ENCODE results near the gene ARRB1. TPM values are rescaled to one million over a fixed set of nuclear protein-coding genes. Genes with fewer than 3 reads are reported as not detected.

Gene ARRB1
- total RNA-seq, 2 donors from 2014 or later = 10.7 to 14.7 TPM

DNA sequence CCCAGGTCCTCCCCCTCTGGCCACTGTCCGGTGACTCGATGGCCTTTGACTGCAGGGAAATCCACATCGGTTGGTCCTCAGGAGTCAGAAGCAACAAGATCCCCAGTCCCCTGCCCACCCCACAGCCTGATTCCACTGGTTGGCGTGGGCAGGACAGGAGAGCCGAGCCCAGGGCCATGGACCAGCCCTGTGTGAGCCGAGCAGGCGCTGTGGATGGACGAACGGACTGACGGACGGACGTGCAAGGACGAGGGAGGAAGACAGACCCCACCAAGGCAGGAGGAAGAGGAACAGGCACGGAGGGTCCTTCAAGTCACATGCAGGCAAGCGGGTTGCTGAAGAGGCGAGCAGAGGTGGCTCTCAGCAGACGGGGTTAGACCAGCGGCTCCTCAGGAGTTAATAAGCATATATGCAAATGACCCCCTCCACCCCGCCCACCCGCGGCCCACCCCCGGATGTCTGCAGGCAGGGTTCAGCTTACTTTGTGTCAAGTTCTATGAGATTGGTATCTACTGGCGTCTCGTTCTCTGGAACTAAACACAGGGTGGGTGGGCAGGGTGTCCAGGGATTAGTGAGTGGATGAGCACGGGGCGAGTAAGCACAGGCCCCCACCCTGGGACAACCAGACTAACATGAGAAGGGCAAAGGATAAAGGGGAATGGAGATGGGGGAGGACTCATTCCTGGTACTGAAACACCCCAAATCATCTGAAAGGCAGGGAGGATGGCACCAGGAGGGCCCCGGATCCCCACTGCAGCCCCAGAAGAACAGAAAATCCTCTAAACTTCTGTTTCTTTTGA is 84.1 kb downstream of the ARRB1 start:
- H3K4me3 Mint-ChIP-seq = no peak overlapping the region
- no peaks in the 10 kb centered on the region for H3K9me3 Mint-ChIP-seq
- no peak for ATAC-seq (replicated peaks)
- peaks cover 15% of the 10 kb centered on the region for H3K4me1 Mint-ChIP-seq
- H3K27ac Mint-ChIP-seq = no peak overlapping the region
- H3K36me3 Mint-ChIP-seq (ENCODE audit: low read depth) = no peaks in the 10 kb centered on the region
- H3K27me3 Mint-ChIP-seq = no peaks in the 10 kb centered on the region

DNA sequence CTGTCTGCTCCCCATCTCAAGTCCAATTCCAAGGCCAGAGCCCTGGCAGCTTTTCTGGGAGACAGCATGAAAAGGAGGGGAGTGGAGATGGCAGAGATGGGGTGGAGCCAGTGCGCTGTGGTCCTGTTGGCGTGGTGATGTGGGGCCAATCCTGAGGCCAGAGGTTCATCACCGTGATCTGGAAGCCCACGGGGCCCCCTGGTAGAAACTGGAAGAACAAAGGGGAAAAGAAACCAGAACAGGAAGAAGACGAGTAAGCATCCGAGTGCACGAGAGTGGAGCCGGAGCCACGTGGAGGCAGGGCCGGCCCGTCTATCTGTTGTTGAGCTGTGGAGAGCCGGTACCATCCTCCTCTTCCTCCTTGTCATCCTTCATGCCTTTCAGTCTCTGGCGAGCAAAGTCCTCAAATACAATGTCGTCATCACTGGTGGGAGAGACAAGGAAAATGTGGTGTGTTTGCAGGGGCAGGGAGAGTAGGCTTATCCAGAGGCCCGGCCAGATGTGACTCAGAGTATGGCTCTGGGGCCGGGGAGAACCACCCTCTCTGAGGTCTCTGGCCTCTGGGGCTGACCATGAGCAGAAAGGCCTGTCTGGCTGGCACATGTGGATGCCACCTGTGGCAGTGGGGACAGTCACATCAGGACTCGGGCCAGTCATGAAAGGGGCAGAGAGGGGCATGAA is 85.5 kb downstream of the ARRB1 start:
- peak overlapping the region; percentile 73 for H3K27ac Mint-ChIP-seq
- H3K36me3 Mint-ChIP-seq (ENCODE audit: low read depth) = no peaks in the 10 kb centered on the region
- H3K4me1 Mint-ChIP-seq = peaks cover 20% of the 10 kb centered on the region
- ATAC-seq (replicated peaks) = no peak
- H3K9me3 Mint-ChIP-seq = no peaks in the 10 kb centered on the region
- H3K4me3 Mint-ChIP-seq = no peak overlapping the region
- no peaks in the 10 kb centered on the region for H3K27me3 Mint-ChIP-seq

DNA sequence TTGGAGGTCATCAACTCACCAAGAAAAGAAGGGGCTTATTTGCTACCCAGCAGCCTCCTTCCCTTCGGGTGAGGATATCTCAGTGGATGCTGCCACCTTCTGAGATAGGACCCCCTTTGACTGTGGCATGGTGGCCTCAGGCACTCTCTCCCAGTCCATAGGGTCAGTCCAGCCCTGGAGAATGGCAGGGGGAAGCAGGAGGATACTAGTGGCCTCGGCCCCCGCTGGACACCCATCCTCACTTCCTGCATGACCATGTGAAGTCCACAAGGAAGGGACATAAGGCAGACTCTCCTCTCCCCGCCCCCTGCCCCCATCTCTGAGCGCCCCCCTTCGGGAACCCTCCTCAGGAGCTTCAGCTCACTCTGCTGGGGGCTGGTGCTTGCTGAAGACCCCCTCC is 86.5 kb downstream of the ARRB1 start:
- H3K27ac Mint-ChIP-seq = peak overlapping the region; percentile 41
- no peak for ATAC-seq (replicated peaks)
- no peaks in the 10 kb centered on the region for H3K36me3 Mint-ChIP-seq (ENCODE audit: low read depth)
- no peaks in the 10 kb centered on the region for H3K27me3 Mint-ChIP-seq
- no peaks in the 10 kb centered on the region for H3K9me3 Mint-ChIP-seq
- peaks cover 21% of the 10 kb centered on the region for H3K4me1 Mint-ChIP-seq
- H3K4me3 Mint-ChIP-seq = no peak overlapping the region

DNA sequence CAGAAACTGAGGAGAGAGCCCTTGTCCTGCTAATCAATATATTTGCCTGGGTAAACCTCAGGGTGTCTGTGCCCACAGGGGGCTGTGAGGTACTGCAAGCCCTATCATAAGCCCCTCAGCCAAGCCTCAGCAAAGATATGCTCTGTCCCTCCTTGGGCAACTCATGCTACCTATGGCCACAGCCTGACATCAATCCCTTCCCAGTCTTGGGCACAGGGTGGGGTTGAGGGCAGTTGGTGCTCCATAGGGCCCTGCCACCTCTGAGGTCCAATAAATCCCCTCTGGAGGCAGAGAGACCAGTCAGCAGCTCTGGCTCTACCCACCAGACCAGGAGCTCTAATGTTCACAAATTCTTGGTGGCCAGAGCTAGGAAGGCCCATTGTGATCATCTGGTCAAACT is 87.1 kb downstream of the ARRB1 start:
- H3K4me3 Mint-ChIP-seq = no peak overlapping the region
- ATAC-seq (replicated peaks) = peak; percentile 16
- no peaks in the 10 kb centered on the region for H3K9me3 Mint-ChIP-seq
- no peaks in the 10 kb centered on the region for H3K36me3 Mint-ChIP-seq (ENCODE audit: low read depth)
- H3K27ac Mint-ChIP-seq = peak overlapping the region; percentile 41
- H3K4me1 Mint-ChIP-seq = peaks cover 21% of the 10 kb centered on the region
- H3K27me3 Mint-ChIP-seq = no peaks in the 10 kb centered on the region

DNA sequence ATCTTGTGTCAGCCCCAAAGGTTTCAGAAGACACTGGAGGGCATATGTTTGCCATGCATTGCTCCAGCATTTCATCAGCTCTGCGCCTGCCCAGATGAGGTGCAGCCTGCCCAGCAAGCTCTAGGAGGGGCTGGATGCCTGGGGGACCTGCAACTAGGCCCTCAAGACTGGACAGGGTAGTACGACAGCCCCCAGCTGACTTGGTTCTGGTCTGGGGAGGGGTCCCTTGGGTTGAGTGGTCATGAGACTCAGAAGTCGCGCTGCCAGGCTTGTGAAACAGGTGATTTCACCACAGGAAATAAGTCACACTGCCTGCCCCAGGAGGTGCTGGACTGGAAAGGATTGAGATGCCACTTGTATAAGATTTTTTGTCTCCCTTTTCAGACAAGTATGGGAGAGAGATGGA is 87.5 kb downstream of the ARRB1 start:
- H3K27ac Mint-ChIP-seq = peak overlapping the region; percentile 41

DNA sequence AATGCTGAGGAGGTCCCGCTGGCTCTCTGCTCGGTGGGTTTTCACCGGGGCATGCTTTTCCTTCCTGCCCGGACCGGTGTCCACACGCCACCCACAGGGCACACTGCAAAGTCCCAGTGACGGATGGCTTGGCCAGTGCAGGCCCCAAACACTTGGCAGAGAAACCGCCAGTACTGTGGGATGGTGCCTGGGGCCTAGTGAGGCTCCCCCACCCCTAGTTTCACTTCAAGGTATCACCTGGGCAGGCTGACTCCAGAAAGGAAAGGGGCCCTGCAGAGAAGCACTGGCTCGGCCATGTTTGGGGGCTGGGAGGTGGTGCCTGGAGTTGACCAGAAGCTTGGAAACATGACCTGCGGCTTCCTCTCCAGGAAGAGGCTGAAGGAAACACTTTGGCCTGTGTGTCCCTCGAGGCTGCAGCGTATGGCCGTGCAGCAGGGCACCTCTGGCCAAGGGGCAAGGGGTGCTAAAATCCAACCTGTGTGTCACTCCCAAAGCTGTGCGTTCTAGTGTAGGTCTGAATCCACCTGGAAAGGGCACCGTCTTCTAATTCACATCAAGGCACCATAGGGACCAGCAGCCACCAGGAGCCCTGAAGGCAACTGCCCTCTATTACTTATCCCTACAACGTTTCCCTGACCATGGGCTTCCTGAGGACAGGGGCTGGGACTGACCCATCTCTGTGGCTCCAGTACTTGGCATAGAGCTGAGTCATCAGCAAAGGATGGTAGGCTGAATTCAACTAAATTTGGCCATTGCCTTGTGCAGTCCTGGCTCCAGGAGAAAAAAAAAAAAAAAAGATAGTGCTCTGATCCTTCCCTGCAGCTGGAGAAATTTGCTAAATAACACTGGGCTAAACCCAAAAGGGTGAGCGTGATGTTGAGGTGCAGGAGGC is 88.3 kb downstream of the ARRB1 start:
- Mint-ChIP-seq H3K36me3 (ENCODE audit: low read depth) (no peaks in the 10 kb centered on the region), H3K27ac (peak overlapping the region; percentile 41), H3K4me1 (peaks cover 21% of the 10 kb centered on the region), H3K4me3 (no peak overlapping the region), H3K9me3 (no peaks in the 10 kb centered on the region), H3K27me3 (no peaks in the 10 kb centered on the region)
- ATAC-seq (replicated peaks) = no peak

More for the DNA sequence above, 87.5 kb downstream of the ARRB1 start:
- no peaks in the 10 kb centered on the region for H3K27me3 Mint-ChIP-seq
- ATAC-seq (replicated peaks) = peak; percentile 75
- peaks cover 21% of the 10 kb centered on the region for H3K4me1 Mint-ChIP-seq
- no peaks in the 10 kb centered on the region for H3K9me3 Mint-ChIP-seq
- no peak overlapping the region for H3K4me3 Mint-ChIP-seq
- H3K36me3 Mint-ChIP-seq (ENCODE audit: low read depth) = no peaks in the 10 kb centered on the region

DNA sequence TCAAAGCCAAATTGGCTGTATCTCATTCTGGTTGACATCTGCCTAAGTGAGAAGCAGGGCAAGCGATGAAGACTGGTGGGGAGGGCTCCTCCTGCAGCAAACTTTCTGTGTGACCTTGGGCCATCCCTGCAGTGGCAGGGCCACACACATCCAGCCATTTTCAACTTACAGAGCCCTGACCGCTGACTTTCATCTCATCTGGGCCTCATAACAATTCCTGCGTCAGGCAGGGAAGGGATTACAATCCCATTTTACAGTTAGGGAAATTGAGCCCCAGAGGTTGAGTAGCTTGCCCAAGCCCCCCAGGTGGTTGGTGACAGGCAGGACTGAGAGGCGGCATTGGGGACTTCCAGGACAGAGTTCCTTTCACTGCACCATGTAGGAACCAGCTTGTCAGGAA is 89.0 kb downstream of the ARRB1 start:
- Mint-ChIP-seq H3K4me3 (no peak overlapping the region), H3K4me1 (peaks cover 21% of the 10 kb centered on the region), H3K9me3 (no peaks in the 10 kb centered on the region), H3K27me3 (no peaks in the 10 kb centered on the region), H3K27ac (no peak overlapping the region), H3K36me3 (ENCODE audit: low read depth) (no peaks in the 10 kb centered on the region)
- no peak for ATAC-seq (replicated peaks)

DNA sequence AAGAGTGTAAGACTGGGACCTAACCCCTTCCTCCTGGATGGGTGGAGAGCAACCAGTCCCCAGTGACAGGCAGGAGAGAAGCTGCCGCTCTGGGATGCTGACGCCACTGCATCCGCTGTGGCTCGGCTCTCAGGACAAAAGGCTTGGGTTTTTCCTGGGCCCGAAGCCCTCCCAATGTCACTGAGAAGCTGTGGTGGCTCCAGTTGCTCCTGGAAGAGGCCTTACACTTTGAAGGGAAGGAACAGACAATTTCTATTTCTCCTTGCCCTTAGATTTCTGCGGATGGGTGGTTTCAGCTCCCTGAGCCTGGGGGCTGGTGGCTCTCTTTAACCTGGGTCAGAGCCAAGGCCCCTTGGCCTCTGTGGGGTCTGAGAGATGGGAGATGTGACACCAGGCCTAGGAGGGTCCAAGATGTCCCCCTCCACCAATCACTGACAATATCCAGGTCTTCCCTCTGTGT is 89.5 kb downstream of the ARRB1 start:
- Mint-ChIP-seq H3K4me1 (peaks cover 21% of the 10 kb centered on the region), H3K27me3 (no peaks in the 10 kb centered on the region), H3K4me3 (no peak overlapping the region), H3K36me3 (ENCODE audit: low read depth) (no peaks in the 10 kb centered on the region), H3K9me3 (no peaks in the 10 kb centered on the region), H3K27ac (peak overlapping the region; percentile 74)
- ATAC-seq (replicated peaks) = no peak

DNA sequence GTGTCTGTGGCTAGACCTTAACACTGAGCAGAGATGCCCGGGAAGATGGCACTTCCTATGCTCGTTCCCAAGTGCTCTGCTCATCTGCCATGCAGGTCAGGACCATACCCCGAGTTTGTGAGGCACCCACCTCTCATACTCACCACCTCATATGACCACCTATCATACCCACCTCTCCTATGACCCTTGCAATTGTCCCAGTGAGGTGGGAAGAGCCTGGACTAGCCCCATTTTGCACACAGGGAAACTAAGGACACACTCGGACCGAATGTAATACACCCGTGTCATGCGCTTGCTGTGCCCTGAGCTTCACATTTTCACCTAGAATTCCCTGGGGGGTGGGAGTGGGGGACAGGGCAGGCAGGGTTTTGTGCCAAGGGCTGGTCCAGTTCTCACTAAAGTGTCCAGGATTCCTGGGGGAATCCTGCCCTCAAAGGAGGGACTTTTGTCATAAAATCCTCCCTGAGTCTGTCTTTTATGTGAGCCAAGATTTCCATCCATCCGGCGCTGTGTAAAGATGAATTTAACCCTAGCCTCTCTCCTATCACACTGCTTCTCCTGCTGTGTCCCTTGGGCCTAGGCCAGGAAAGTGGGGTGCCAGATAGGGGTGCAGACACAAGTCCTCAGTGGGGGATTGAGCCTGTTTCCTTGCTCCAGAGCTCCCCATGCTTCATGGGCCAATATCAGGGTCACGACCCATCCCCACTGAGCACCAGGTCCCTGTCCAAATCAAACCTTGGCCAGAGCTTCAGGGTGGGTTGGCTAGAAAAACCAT is 90.9 kb downstream of the ARRB1 start:
- Mint-ChIP-seq H3K27me3 (no peaks in the 10 kb centered on the region), H3K4me1 (peaks cover 21% of the 10 kb centered on the region), H3K27ac (peak overlapping the region; percentile 74), H3K4me3 (no peak overlapping the region), H3K36me3 (ENCODE audit: low read depth) (no peaks in the 10 kb centered on the region), H3K9me3 (no peaks in the 10 kb centered on the region)
- ATAC-seq (replicated peaks) = no peak

DNA sequence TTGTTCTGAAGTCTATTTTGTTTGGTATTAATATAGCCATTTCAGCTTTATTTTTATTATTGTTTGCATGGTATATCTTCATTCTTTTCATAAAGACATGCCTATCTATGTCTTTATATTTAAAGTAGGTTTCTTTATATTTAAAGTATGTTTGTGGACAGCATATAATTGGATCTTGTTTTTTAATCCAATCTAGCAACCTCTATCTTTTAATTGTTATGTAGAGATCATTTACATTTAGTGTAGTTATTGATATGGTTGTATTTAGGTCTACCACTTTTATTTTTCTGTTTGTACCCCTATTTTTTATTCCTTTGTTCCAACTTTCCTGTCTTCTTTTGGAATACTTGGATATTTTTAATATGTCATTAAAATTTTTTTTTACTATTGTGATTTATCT is 97.1 kb downstream of the ARRB1 start:
- no peaks in the 10 kb centered on the region for H3K9me3 Mint-ChIP-seq
- no peak overlapping the region for H3K27ac Mint-ChIP-seq
- peaks cover 4% of the 10 kb centered on the region for H3K27me3 Mint-ChIP-seq
- no peak overlapping the region for H3K4me3 Mint-ChIP-seq
- H3K36me3 Mint-ChIP-seq (ENCODE audit: low read depth) = no peaks in the 10 kb centered on the region
- no peaks in the 10 kb centered on the region for H3K4me1 Mint-ChIP-seq
- no peak for ATAC-seq (replicated peaks)

DNA sequence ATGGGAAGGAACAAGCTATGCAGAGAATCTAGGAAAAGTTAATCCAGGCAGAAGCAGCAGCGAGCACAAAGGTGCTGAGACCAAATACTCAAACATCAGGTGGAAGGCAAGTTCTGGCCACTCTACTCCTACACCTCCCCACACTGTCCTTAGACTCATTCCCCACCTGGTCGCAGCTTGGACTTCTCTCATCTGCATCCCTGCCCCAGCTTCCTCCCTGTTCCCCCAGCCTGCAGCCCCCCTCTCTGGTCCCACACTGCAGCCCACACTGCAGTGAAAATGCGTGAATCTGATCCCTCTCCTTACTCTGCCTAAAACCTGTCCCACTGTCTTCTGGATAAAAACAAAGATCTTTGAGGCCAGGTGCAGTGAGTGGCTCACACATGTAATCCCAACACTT is 101.8 kb downstream of the ARRB1 start:
- no peak for ATAC-seq (replicated peaks)
- H3K4me3 Mint-ChIP-seq = no peak overlapping the region
- H3K27me3 Mint-ChIP-seq = peaks cover 4% of the 10 kb centered on the region
- H3K4me1 Mint-ChIP-seq = no peaks in the 10 kb centered on the region
- H3K27ac Mint-ChIP-seq = no peak overlapping the region
- H3K36me3 Mint-ChIP-seq (ENCODE audit: low read depth) = no peaks in the 10 kb centered on the region
- no peaks in the 10 kb centered on the region for H3K9me3 Mint-ChIP-seq

DNA sequence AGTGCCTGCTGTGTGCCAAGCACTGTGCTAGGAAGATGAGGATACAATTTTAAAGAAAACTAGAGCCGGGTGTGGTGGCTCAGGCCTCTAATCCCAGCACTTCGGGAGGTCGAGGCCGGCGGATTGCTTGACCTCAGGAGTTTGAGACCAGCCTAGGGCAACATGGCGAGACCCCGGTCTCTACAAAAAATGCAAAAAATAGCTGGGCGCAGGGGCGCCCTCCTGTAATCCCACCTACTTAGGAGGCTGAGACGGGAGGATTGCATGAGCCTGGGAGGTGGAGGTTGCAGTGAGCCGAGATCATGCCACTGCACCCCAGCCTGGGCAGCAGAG is 102.6 kb downstream of the ARRB1 start:
- no peak overlapping the region for H3K27ac Mint-ChIP-seq
- H3K4me1 Mint-ChIP-seq = no peaks in the 10 kb centered on the region
- H3K9me3 Mint-ChIP-seq = no peaks in the 10 kb centered on the region
- ATAC-seq (replicated peaks) = no peak
- no peaks in the 10 kb centered on the region for H3K36me3 Mint-ChIP-seq (ENCODE audit: low read depth)
- peaks cover 4% of the 10 kb centered on the region for H3K27me3 Mint-ChIP-seq
- no peak overlapping the region for H3K4me3 Mint-ChIP-seq

DNA sequence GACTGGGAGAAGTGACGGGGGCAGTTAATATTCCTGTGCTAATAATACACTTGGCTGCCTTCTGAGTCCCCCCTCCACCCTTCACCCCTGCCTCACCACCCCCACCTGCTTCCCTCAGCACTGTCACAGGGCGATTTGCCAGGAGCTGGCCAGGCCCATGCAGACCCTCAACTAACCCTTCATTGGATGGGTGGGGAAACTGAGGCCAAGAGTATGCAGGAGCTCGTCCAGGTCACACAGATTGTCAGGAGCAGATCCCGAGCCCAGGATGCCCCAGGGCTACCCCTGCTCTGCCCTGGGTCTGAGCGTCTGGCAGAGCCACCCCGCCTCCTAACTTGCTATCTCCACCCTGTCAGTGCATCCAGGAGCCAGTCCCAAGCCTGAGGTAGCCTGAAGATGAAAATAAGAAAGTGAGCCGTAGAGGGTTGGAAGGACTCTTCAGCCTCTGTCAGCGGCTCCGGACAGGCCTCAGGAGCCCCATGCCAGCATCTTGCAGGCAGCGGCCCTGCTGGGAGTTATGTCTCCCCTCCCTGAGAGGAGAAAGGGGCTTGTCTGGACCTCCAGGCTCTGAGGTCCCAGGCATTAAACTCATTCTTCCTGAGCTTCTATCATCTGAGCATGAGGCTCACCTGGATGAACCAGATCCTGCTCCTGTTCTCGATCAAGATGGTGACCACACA is 104.7 kb downstream of the ARRB1 start:
- H3K27me3 Mint-ChIP-seq = peaks cover 15% of the 10 kb centered on the region
- no peaks in the 10 kb centered on the region for H3K4me1 Mint-ChIP-seq
- no peak for ATAC-seq (replicated peaks)
- no peak overlapping the region for H3K4me3 Mint-ChIP-seq
- H3K27ac Mint-ChIP-seq = no peak overlapping the region
- H3K36me3 Mint-ChIP-seq (ENCODE audit: low read depth) = peaks cover 4% of the 10 kb centered on the region
- no peaks in the 10 kb centered on the region for H3K9me3 Mint-ChIP-seq
